GM18907 (cell line): ENCODE results near the gene HSF2BP.
"Not testable (repeated sequence)": the region's sequence is repeated elsewhere in the genome, so short reads cannot be mapped to it uniquely, and the experiment has no call there.

Source experiments
- ATAC-seq: cut with Tn5 transposase; IDR thresholded peaks from one replicate; pipeline ENCODE4 v1.9.1; 2021; ENCODE audit warnings: mild to moderate bottlenecking, moderate library complexity; ENCODE audit not compliant: unreplicated experiment

The HSF2BP gene

GRCh38 chr21:43659136-43660000 lies at the start of gene HSF2BP, which contains the start of gene RRP1B:
Gene HSF2BP (minus strand): TSS chr21:43659488. CDS start chr21:43658096, 1,392 bp downstream.
Gene RRP1B (plus strand): TSS chr21:43659560. CDS start chr21:43659665, 105 bp downstream.
- peak; percentile 75 for ATAC-seq

DNA sequence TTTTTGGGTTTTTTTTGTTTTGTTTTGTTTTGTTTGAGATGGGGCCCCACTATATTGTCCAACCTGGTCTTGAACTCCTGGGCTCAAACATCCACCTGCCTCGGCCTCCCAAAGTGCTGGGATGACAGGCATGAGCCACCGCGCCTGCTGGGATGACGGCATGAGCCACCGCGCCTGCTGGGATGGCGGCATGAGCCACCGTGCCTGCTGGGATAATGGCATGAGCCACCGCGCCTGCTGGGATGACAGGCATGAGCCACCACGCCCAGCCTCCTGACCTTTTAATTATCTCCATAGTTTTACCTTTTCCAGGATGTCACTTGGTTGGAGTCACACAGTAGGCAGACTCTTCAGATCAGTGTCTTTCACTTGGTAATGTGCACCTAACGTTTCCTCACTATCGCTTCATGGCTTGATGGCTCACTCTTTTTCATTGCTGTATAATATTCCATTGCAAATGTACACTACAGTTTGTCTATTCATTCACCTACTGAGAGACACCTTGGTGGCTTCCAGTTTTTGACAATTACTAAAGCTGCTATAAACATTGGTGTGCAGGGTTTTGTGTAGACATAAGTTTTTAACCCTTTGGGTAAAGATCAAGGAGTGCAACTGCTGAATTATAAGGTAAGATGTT lies 49.6 kb upstream of the HSF2BP start:
- no peak for ATAC-seq

GRCh38 chr21:43707462-43707861 lies 48.2 kb upstream of the HSF2BP start:
- ATAC-seq = no peak

DNA sequence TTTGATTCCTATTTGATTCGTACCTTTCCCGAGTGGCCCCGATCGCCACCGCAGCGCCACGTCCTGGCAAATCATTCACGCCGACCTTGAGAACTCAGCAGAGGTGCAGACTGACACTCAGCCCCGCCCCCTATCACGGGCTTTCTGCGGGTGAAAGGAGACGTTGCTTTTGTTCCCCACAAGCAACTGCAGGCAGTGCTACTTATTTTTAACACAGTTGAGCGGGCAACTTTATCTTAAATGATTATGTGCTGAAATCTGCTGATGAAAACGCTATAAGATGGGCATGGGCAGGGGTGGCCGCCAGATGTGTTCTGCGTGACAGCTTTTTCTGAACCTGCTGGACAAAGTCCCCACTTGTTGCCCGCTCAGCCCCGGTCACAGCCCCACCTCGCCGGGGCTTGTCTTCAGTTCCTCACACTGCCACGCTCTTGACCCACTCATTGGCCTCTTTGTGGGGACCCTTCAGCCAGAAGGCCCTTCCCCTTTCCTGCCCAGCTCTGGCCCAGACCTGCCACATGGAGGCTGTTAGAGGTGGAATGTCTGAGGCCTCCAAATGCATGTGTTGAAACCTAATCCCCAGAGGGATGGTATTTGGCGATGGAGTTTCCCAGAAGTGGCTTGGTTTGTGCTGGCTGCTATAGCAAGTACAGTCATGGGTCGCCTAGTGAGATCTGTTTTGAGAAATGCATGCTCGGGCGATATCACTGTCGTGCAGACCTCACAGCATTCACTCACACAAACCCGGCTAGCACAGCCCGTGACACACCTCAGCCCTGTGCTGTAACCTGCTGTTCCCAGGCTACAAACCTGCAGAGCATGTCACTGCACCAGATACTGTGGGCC lies 44.0 kb upstream of the HSF2BP start:
- ATAC-seq = no peak

GRCh38 chr21:43702785-43703034 lies 43.4 kb upstream of the HSF2BP start:
- no peak for ATAC-seq

- ATAC-seq = no peak
Observed at GRCh38 chr21:43701936-43702784, 42.9 kb upstream of the HSF2BP start.

- ATAC-seq = no peak
Observed at GRCh38 chr21:43699933-43700599, 40.8 kb upstream of the HSF2BP start.

- not testable (repeated sequence) for ATAC-seq
Observed at GRCh38 chr21:43699492-43699777, 40.1 kb upstream of the HSF2BP start.

DNA sequence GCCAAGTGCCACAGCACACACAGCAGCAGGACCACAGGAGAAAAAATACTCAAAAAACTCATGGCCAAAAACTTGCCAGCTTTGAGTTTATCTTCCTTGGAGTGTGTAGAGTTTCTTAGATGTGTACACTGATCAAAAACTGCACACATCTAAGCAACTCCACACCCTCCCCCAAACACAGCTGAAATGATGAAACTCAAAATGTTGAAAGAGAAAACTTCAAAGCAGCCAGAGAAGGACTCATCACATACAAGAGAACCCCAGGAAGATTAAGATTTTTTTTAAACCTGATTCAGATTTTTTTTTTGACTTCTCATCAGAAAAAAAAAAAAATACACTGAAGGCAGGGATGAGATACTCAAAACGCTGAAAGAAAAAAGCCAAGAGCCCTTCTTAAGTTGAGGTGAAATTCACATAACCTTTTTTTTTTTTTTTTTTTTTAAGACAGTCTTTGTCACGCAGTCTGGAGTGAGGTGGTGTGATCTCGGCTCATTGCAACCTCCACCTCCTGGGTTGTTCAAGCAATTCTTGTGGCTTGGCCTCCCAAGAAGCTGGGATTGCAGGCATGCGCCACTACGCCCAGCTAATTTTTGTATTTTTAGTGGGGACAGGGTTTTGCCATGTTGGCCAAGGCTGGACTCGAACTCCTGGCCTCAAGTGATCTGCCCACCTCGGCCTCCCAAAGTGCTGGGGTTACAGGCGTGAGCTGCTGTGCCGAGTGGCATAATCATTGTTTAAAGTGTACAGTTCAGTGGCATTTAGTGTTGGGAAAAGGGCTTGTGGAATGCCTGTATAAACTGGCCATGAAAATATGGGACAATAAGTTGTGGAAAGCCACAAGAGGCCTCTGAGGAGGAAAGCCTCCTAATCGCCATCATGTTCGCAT lies 38.7 kb upstream of the HSF2BP start:
- no peak for ATAC-seq

DNA sequence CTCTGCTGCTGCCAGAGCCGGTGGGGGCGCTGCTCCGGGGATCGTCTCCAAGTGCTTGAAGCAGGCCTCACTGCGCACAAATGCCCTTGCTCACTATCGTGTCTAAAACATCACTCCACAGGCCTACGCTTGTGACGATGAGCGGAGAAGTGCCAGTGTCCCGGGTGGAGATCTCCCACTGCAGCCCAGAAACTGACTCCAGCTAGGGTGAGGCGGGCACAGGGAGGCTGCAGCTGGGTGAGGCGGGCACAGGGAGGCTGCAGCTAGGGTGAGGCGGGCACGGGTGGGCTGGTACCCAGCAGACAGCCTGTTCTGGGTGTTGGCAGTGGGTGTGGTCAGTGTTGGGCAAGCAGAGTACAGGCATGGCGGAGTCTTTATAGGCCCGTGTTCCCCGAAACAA lies 36.9 kb upstream of the HSF2BP start:
- no peak for ATAC-seq

- no peak for ATAC-seq
Observed at GRCh38 chr21:43694437-43695079, 35.3 kb upstream of the HSF2BP start.

GRCh38 chr21:43693981-43694380 lies 34.7 kb upstream of the HSF2BP start:
- no peak for ATAC-seq

GRCh38 chr21:43692949-43693348 lies 33.7 kb upstream of the HSF2BP start:
- ATAC-seq = no peak

DNA sequence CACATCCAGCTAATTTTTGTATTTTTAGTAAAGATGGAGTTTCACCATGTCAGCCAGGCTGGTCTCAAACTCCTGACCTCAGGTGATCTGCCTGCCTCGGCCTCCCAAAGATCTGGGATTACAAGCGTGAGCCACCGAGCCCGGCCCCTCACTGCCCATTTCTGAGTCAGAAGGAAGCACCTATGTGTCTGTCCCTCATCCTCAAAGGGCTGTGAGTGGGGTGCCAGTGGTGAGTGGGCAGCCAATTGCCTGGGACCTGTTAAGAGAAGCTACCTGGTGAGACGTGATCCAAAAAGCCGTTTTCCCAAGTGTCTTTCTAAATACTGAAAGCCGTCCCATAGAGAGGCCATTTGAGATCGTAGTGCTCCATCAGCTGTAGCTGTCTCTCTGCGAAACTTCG lies 32.5 kb upstream of the HSF2BP start:
- ATAC-seq = no peak

DNA sequence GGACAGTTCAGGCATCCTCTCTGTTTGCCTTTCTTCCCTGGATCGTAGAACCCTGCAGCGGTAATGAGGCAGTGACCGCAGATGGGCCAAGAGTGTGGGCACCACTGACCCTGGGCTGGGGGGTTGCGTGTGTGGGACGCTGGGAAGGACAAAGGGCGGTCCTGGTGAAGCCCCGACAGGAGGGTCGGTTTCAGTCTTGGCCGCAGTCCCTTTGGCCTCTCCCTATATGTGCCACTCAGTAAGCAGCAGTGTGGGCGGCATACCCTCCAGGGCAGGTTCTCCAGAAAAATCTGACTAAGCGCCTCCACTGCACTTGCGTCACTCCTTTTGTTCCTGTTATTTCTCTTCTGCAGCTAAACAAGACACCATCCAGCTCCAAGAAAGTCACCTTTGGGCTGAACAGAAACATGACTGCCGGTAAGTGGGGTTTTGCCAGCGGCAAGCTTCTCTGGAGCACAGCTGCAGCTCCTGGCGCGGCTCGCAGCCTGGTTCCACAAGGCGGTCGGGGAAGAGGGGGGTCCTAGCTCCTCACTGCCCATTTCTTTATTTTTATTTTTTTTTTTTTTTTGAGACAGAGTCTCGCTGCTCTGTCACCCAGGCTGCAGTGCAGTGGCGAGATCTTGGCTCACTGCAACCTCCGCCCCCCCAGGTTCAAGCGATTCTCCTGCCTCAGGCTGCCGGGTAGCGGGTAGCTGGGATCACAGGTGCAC lies 32.0 kb upstream of the HSF2BP start:
- ATAC-seq = no peak

GRCh38 chr21:43690346-43690745 lies 31.1 kb upstream of the HSF2BP start:
- ATAC-seq = no peak

DNA sequence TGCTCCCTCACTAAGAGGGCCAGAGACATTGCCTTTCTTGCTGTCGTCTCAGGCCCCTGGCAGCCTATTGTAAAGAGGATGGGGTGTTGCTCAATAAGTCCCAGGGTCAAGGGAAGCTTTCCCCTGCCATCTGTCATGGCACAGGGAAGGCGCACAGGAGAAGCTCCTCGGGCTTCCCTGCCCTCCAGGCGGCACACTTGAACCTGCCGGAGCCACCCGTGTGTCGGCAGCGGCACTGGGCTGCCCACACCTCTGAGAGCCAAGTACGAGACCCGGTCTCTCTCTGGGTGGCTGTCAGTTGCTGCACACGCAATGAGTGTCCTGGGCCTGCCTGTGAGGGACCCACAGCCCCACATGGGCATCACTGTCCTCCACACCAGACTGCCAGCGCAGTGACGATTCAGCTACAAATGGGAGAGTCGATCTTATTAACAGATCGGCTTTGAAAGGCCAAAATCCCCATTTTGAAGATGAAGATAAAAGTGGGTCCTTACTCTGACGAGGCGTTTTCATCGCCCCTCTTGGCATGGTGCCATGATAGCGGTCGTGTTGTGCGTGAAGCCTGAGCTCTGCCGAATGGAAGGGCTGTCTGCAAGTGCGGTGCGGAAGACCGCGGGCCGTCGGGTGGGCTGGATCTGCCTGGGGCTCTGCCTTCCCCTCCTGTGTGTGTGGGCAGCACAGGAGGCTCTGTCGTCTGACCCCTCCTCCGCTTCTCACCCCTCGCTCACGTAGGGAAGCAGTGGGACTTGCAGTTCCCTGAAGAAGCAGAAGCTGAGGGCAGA lies 30.5 kb upstream of the HSF2BP start:
- ATAC-seq = no peak
